Pons (tissue), 1 donor: ENCODE results near the gene STRN3.
"Not testable (repeated sequence)": the region's sequence is repeated elsewhere in the genome, so short reads cannot be mapped to it uniquely, and the experiment has no call there.

ENCODE experiments used
- DNase-seq: peaks from one replicate; pipeline ENCODE4 v3.0.0-alpha.2; 2016; ENCODE audit warnings: low spot score

STRN3 gene

GRCh38 chr14:30969796-30970195 lies 56.4 kb downstream of the STRN3 start:
- DNase-seq = not testable (repeated sequence)

- DNase-seq = not testable (repeated sequence)
Observed at GRCh38 chr14:30967364-30968098, 58.6 kb downstream of the STRN3 start.

DNA sequence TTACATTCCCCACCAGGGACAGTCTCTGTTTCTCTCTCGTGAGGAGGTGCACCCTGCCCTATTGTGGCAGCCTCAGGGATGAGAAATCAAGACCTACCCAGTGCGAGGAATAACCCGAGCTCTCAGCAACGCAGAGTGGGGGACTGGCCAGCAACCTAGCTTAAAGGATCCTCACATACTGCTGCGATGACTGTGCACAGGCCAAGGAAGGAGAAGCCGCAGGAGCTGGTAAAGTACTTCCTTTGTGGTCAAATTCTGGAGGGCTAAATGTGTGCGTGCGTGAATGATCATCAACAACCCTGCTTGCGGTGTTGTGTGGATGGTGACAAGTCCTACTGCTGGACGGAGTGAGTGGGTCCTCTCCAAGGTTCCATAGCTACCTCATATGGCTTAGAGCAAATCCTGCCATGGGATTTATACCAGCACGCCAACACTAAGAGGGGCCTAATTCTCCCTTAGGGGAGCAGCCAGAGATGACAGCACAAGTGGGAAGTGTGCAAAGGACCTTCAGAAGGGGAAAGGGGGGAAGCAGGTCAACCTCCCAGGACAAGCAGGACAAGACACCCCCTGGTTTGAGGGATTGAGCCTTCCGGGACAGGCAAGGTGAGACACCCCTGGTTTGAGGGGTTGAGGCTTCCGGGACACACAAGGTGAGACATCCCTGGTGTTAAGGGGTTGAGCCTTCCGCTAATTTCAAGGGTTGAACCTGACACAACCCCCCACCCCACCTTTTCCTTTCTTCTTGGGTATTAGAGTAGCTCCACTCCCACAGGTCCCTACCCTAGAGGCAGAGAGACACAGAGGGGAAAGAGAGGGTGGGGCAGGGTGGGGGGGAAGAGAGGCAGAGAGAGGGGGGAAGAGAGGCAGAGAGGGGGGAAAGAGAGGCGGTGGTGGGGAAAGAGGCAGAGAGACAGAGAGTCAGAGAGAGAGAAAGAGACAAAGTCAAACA lies 59.5 kb downstream of the STRN3 start:
- DNase-seq = no peak

GRCh38 chr14:30965861-30966260 lies 60.3 kb downstream of the STRN3 start:
- DNase-seq = not testable (repeated sequence)

- not testable (repeated sequence) for DNase-seq
Observed at GRCh38 chr14:30962537-30962936, 63.6 kb downstream of the STRN3 start.

DNA sequence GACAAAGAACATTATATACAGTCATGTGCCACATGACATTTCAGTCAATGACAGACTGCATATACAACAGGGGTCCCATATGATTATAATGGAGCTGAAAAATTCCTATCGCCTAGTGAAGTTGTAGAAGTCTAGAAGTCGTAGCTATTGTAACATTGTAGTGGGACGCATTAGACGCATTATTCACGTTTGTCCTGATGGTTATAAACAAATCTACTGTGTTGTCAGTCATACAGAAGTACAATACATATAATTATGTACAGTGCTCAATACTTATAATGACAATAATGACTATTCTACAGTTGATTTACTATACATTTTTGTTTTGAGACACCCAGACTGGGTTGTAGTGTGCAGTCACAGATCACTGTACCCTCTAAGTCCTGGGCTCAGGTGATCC lies 64.8 kb downstream of the STRN3 start:
- DNase-seq = no peak

DNA sequence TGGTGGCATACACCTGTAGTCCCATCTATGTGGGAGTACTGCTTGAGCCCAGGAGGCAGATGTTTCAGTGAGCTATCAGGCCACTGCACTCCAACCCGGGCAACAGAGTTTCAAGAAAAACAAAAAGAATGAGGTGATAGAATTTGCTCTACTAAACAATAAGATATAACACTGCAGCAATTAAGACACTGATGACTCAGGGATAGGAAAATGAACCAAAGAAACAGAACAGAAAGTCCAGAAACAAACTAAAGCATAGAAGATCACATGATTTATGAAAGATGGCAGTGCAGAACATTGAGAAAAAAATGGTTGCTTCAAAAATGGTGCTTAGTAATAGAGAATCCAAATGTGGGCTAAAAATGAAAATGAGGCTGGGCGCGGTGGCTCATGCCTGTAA lies 66.0 kb downstream of the STRN3 start:
- DNase-seq = no peak

DNA sequence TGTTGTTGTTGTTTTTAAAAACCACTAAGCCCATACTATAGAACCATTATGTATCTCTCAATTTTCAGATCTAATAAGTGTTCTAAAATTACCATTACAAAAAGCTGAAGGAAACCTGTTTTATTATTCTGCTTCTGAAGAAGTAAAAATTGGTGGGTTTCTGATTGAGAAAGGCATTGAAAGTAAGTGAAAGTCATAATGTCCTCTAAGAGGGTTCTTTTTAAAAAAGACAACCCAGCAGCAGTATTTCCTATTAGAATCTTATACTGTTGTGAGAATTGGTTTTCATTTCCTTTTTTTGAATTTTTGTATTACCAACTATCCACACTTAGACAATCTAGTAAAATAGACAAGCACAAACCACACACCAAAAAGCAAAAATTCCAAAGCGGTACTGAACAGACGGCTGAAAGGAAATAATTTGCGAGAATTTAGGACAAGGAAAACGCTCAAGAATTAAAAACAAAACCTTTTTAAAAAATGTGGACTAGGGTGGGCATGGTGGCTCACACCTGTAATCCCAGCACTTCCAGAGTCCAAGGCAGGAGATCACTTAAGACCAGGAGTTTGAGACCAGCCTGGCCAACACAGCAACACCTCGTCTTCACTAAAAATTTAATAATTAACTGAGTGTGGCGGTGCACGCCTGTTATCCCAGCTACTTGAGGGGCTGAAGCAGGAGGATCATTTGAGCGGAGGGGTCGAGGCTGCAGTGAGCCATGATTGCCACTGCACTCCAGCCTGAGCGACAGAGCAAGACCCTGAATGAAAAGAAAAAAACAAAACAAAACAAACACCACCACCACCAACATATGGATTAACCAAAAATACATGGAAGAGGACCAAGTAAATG lies 67.4 kb downstream of the STRN3 start:
- DNase-seq = no peak

GRCh38 chr14:30957813-30958370 lies 68.3 kb downstream of the STRN3 start:
- no peak for DNase-seq

GRCh38 chr14:30949651-30950050 lies 76.5 kb downstream of the STRN3 start:
- no peak for DNase-seq

DNA sequence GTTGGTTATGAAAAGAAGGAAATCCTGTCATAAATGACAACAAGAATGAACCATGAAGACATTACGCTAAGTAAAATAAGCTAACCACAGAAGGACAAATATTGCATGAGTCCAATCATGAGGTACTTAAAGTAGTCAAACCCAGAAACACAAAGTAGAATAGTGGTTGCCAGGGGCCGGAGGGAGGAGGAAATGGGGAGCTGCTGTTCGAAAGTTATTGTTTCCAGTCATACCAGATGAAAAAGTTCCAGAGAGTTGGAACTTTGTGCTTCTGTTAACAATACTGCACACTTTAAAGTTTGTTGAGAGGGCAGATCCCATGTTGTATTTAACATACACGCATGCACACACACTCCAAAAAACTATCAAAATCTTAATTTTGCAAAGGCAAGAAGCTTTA lies 82.5 kb downstream of the STRN3 start:
- DNase-seq = no peak

GRCh38 chr14:30940886-30941285 lies 85.3 kb downstream of the STRN3 start:
- DNase-seq = no peak

DNA sequence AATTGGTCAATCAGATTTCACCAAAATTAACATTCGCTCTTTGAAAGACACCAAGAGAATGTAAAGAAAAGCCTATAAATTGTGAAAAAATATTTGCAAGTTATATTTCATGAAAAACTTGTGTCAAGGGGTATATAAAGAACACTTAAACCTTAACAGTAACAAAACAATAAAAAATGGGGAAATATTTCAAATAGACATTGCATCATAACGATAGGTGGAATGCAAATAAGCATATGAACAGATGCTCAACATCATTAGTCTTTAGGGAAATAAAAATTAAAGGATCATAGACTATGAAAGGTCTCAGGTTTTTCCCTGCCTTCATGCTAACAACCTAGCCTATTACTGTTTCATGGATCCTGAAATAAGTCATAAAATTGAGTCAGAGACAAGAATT lies 87.6 kb downstream of the STRN3 start:
- DNase-seq = no peak

GRCh38 chr14:30935445-30935844 lies 90.7 kb downstream of the STRN3 start:
- DNase-seq = no peak

DNA sequence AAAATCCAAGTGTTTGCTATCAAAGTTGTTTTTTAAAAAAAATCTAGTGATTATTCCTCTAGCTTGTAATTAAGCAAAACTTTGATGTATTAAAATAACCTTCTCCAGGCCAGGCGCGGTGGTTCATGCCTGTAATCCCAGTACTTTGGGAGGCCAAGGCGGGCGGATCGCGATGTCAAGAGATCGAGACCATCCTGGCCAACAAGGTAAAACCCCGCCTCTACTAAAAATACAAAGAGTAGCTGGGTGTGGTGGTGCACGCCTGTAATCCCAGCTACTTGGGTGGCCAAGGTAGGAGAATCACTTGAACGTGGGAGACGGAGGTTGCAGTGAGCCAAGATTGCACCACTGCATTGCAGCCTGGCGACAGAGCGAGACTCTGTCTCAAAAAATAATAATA lies 92.2 kb downstream of the STRN3 start:
- DNase-seq = not testable (repeated sequence)

DNA sequence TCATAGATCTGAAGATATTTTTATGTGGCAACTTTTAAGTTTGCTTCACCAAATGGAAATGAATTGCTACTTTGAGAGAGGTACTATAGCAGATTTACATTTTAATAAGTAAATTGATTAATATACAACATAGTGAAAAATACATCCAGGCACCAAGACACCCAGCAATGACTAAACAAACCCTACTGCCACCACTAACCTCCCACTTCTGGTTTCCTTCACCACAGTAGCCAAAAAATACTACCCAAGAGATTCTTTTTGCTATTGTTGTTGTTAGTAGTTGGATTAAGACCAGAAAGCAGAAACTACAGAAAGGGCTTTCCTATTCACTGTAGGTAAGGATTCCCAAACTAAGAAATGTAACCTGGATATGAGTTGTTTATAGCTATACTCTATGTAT lies 97.7 kb downstream of the STRN3 start:
- DNase-seq = no peak

GRCh38 chr14:30925254-30925653 lies 100.9 kb downstream of the STRN3 start:
- DNase-seq = no peak

GRCh38 chr14:30921788-30922187 lies 104.4 kb downstream of the STRN3 start:
- no peak for DNase-seq

GRCh38 chr14:30921305-30921704 lies 104.9 kb downstream of the STRN3 start:
- no peak for DNase-seq

GRCh38 chr14:30915596-30915995 lies 110.6 kb downstream of the STRN3 start:
- no peak for DNase-seq

GRCh38 chr14:30914812-30915211 lies 111.4 kb downstream of the STRN3 start:
- no peak for DNase-seq

DNA sequence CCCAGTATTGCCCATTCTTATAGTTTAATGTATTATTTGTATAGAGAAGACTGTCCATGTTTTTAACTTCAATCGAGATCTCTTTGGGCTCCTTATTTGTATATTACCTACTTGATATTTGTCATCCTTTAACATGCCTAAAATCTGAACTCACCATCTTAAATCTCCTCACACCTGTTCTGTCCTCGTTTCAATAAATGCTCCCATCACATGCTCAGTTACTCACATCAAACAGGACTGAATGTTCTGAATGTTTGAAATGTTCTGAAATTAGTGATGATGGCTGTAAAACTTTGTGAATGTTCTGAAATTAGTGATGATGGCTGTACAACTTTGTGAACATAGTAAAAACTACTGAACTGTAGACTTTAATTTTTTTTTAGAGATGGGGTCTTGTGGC lies 117.4 kb downstream of the STRN3 start:
- DNase-seq = no peak
